SK-N-SH (cell line): ENCODE measurements around the gene UGT1A10. TPM values are rescaled to one million over a fixed set of nuclear protein-coding genes. Genes with fewer than 3 reads are reported as not detected.

Experiments
- CTCF ChIA-PET: fragments of 300-600, 350-600 bp; formaldehyde crosslinking; extraction: SDS; loops from one replicate; lab custom pipeline; 2021; lab: Yijun Ruan, JAX
- POLR2A ChIA-PET: fragments of 350-600 bp; sonication (Branson Sonifier 250); formaldehyde crosslinking; extraction: SDS; loops from one replicate; lab custom pipeline; 2020; ENCODE audit warnings: antibody characterized with exemption, inconsistent platforms; lab: Yijun Ruan, JAX
- DNase-seq: peaks from one replicate; pipeline ENCODE4 v3.0.0; 2012
- H2AFZ ChIP-seq: fragments of 200-600 bp; sonication (generic); 2 replicates; pipeline ENCODE4 v1.8.1; 2016; ENCODE audit warnings: antibody characterized with exemption, mild to moderate bottlenecking, low read depth
- H3F3A ChIP-seq: fragments of 200-600 bp; sonication (generic); replicated peaks from 2 replicates; pipeline ENCODE3; 2016; ENCODE audit warnings: antibody characterized with exemption, mild to moderate bottlenecking; ENCODE audit not compliant: insufficient read depth
- H3K27ac ChIP-seq, 2 experiments: fragments of 200-500 bp in 1 of 2; fragments of 200-600 bp in 1 of 2; sonication (Bioruptor generic) in 1 of 2; sonication (generic), shearing (Covaris generic) in 1 of 2; 2 replicates each; pipeline versions ENCODE4 v1.5.1 to v1.6.1; 2014 to 2016; ENCODE audit warnings: low read depth in 2 of 2, inconsistent platforms in 1 of 2, low read length in 1 of 2, mild to moderate bottlenecking in 1 of 2, mixed read lengths in 1 of 2
- H3K27me3 ChIP-seq: fragments of 200-600 bp; sonication (generic), shearing (Covaris generic); 2 replicates; pipeline ENCODE4 v1.6.1; 2016; ENCODE audit warnings: mixed run types; ENCODE audit not compliant: insufficient read depth
- H3K36me3 ChIP-seq, 2 experiments: fragments of 200-500 bp in 1 of 2; fragments of 200-600 bp in 1 of 2; sonication (Bioruptor generic) in 1 of 2; sonication (generic) in 1 of 2; replicated peaks in 1 of 2; 2 replicates each; pipeline versions ENCODE3 to v1.5.1; 2014 to 2016; ENCODE audit warnings: low read length in 1 of 2, mild to moderate bottlenecking in 1 of 2; ENCODE audit not compliant: insufficient read depth in 2 of 2, control insufficient read depth in 1 of 2
- H3K4me1 ChIP-seq, 2 experiments: fragments of 200-500 bp in 1 of 2; fragments of 200-600 bp in 1 of 2; sonication (Bioruptor generic) in 1 of 2; sonication (generic), shearing (Covaris generic) in 1 of 2; 2 replicates each; pipeline versions ENCODE4 v1.5.1 to v1.6.1; 2014 to 2016; ENCODE audit warnings: low read depth in 1 of 2, low read length in 1 of 2, mixed run types in 1 of 2; ENCODE audit not compliant: insufficient read depth in 2 of 2, control insufficient read depth in 1 of 2
- H3K4me2 ChIP-seq: fragments of 200-600 bp; sonication (generic), shearing (Covaris generic); 2 replicates; pipeline ENCODE4 v1.6.1; 2017; ENCODE audit warnings: mixed run types
- H3K4me3 ChIP-seq, 2 experiments: fragments of 200-500 bp in 1 of 2; fragments of 200-600 bp in 1 of 2; sonication (Bioruptor generic) in 1 of 2; sonication (generic), shearing (Covaris generic) in 1 of 2; 2 replicates each; pipeline versions ENCODE4 v1.5.1 to v1.8.1; 2014 to 2016; ENCODE audit warnings: low read depth in 2 of 2, inconsistent platforms in 1 of 2, low read length in 1 of 2, mild to moderate bottlenecking in 1 of 2, mixed read lengths in 1 of 2, moderate library complexity in 1 of 2
- H3K79me2 ChIP-seq: fragments of 200-600 bp; sonication (generic); 2 replicates; pipeline ENCODE4 v1.8.1; 2017; ENCODE audit warnings: mild to moderate bottlenecking; ENCODE audit not compliant: insufficient read depth
- H3K9ac ChIP-seq: fragments of 200-600 bp; sonication (generic); 2 replicates; pipeline ENCODE4 v1.6.1; 2017; ENCODE audit warnings: mixed run types
- H3K9me2 ChIP-seq: fragments of 200-600 bp; sonication (generic); 2 replicates; pipeline ENCODE4 v1.6.1; 2017; ENCODE audit warnings: mixed run types
- H3K9me3 ChIP-seq: fragments of 200-600 bp; sonication (generic); 2 replicates; pipeline ENCODE4 v1.6.1; 2017; ENCODE audit warnings: mixed run types, mild to moderate bottlenecking, moderate library complexity
- H4K20me1 ChIP-seq: fragments of 200-600 bp; sonication (generic); 2 replicates; pipeline ENCODE4 v1.6.1; 2017; ENCODE audit warnings: mild to moderate bottlenecking, mixed run types; ENCODE audit not compliant: insufficient read depth
- CHD2 ChIP-seq: fragments of 150-350 bp; IDR thresholded peaks from 2 replicates; pipeline ENCODE4 v1.6.1; 2018; ENCODE audit warnings: low read length; ENCODE audit not compliant: partially characterized antibody
- ELF1 ChIP-seq: IDR thresholded peaks from 2 replicates; pipeline ENCODE4 v1.4.0; 2012
- EP300 ChIP-seq, 2 experiments: IDR thresholded peaks; 2 replicates each; pipeline versions ENCODE4 v1.4.0 to v1.6.1; 2012; ENCODE audit warnings: borderline replicate concordance in 1 of 2, low read depth in 1 of 2, low read length in 1 of 2
- EZH2phosphoT487 ChIP-seq: fragments of 200-600 bp; sonication (generic); IDR thresholded peaks from 2 replicates; pipeline ENCODE4 v1.6.1; 2017; ENCODE audit warnings: low read depth, mixed run types, mild to moderate bottlenecking, antibody characterized with exemption, moderate library complexity, borderline replicate concordance
- FOSL2 ChIP-seq: IDR thresholded peaks from 2 replicates; pipeline ENCODE4 v1.4.0; 2012; ENCODE audit warnings: low read depth, mild to moderate bottlenecking, moderate library complexity, borderline replicate concordance
- FOXJ3 ChIP-seq: sonication (generic); formaldehyde crosslinking; IDR thresholded peaks from 2 replicates; pipeline ENCODE4 v1.5.1; 2020; ENCODE audit warnings: mild to moderate bottlenecking, missing genetic modification reagents
- FOXM1 ChIP-seq: IDR thresholded peaks from 2 replicates; pipeline ENCODE4 v1.4.0; 2012; ENCODE audit warnings: low read depth, mild to moderate bottlenecking
- JUND ChIP-seq: IDR thresholded peaks from 2 replicates; pipeline ENCODE4 v1.4.0; 2012
- MAX ChIP-seq: IDR thresholded peaks from 2 replicates; pipeline ENCODE4 v1.4.0; 2012; ENCODE audit warnings: low read depth
- MEF2A ChIP-seq: IDR thresholded peaks from 2 replicates; pipeline ENCODE4 v1.4.0; 2012; ENCODE audit warnings: low read depth, borderline replicate concordance
- MXI1 ChIP-seq: IDR thresholded peaks from 2 replicates; pipeline ENCODE4 v1.6.1; 2012; ENCODE audit warnings: mild to moderate bottlenecking, low read depth, low read length, improper control_type of control experiment
- NFIC ChIP-seq: IDR thresholded peaks from 2 replicates; pipeline ENCODE4 v1.4.0; 2012; ENCODE audit warnings: borderline replicate concordance
- PBX3 ChIP-seq: IDR thresholded peaks from 2 replicates; pipeline ENCODE4; 2012
- RAD21 ChIP-seq: IDR thresholded peaks from 2 replicates; pipeline ENCODE4 v1.6.1; 2012; ENCODE audit warnings: mild to moderate bottlenecking, low read length
- RFX5 ChIP-seq: IDR thresholded peaks from 2 replicates; pipeline ENCODE4 v1.6.1; 2012; ENCODE audit warnings: mild to moderate bottlenecking, improper control_type of control experiment, low read length
- RXRA ChIP-seq: IDR thresholded peaks from 2 replicates; pipeline ENCODE4 v1.4.0; 2012; ENCODE audit warnings: low read depth, mild to moderate bottlenecking, borderline replicate concordance
- SIN3A ChIP-seq: IDR thresholded peaks from 2 replicates; pipeline ENCODE4 v1.6.1; 2012; ENCODE audit warnings: low read depth, mild to moderate bottlenecking, low read length, moderate library complexity, borderline replicate concordance
- TAF1 ChIP-seq: IDR thresholded peaks from 2 replicates; pipeline ENCODE4 v1.6.1; 2012; ENCODE audit warnings: low read depth, mild to moderate bottlenecking, low read length, moderate library complexity, borderline replicate concordance
- TCF12 ChIP-seq: IDR thresholded peaks from 2 replicates; pipeline ENCODE4 v1.4.0; 2012
- TEAD4 ChIP-seq: IDR thresholded peaks from 2 replicates; pipeline ENCODE4 v1.4.0; 2012; ENCODE audit warnings: mild to moderate bottlenecking, borderline replicate concordance; ENCODE audit not compliant: insufficient read depth
- USF1 ChIP-seq: IDR thresholded peaks from 2 replicates; pipeline ENCODE4 v1.4.0; 2012; ENCODE audit warnings: low read depth, borderline replicate concordance
- USF2 ChIP-seq: fragments of 150-350 bp; IDR thresholded peaks from 2 replicates; pipeline ENCODE4 v1.6.1; 2017; ENCODE audit warnings: antibody characterized with exemption, low read length, low read depth, borderline replicate concordance
- YY1 ChIP-seq: IDR thresholded peaks from 2 replicates; pipeline ENCODE4 v1.4.0; 2012; ENCODE audit warnings: low read depth, mild to moderate bottlenecking
- WGBS: methylation state at CpG from one replicate; pipeline ENCODE4 v1.1.6; 2017; ENCODE audit warnings: low lambda C conversion rate; 5-methylcytosine and 5-hydroxymethylcytosine counted together
- polyA plus RNA-seq, 3 experiments: library from polyadenylated mRNA; depleted of rRNA; stranded (reverse); fragments of >200 nt; gene quantifications; 2 replicates each; pipeline ENCODE4 v1.2.3, GENCODE V29; 2012
- TF ChIP-seq, protein P1 (sequence below): fragments of 150-350 bp; IDR thresholded peaks from 2 replicates; pipeline ENCODE4 v1.6.1; 2016; ENCODE audit warnings: mild to moderate bottlenecking, low read depth, low read length

Gene UGT1A10
- polyA plus RNA-seq, 1 of the 3 experiments (the other 2 are of a cell fraction): not detected

DNA sequence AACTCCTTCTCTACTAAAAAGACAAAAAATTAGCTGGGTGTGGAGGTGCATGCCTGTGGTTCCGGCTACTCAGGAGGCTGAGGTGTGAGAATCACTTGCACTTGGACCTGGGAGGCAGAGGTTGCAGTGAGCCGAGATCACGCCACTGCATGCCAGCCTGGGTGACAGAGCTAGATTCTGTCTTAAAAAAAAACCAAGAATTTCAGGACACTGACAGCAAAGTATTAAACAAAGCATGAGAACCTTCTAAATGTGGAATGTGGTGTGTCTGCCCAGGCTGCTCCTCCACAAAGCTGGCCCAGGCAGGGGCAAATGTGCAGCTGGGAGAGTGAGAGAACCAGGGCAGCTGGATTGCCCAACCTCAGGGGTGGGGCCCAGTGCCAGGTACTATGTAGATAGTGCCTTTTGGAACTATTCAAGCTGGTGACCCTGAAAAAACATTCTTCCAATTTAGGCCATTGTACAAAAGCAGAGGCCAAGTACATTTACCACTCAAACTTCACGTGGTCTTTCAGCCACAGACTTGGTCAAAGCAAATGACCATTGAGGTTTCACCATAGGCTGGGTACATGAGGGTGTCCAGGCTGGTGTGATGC lies 69.8 kb downstream of the UGT1A10 start:
- ChIA-PET CTCF (no interaction called here), POLR2A (no interaction called here)
- Histone ChIP-seq H3F3A (peaks cover 2% of the 10 kb centered on the region), H3K9ac (no peak overlapping the region), H3K9me2 (no peaks in the 10 kb centered on the region), H2AFZ (no peak overlapping the region), H3K79me2 (no peaks in the 10 kb centered on the region), H3K4me3 (no peak overlapping the region), H3K9me3 (no peaks in the 10 kb centered on the region), H3K27me3 (no peaks in the 10 kb centered on the region), H3K4me1 (peaks cover 0 to 18% of the 10 kb centered on the region in 2 experiments; a peak in 1 of 4 replicates), H4K20me1 (no peaks in the 10 kb centered on the region), H3K27ac (no peak overlapping the region), H3K36me3 (no peaks in the 10 kb centered on the region), H3K4me2 (no peak overlapping the region)
- DNase-seq: no peak
- TF ChIP-seq NFIC (no peak), FOXJ3 (CRISPR knock-in tag) (no peak), USF1 (no peak), RAD21 (no peak), MXI1 (no peak), JUND (no peak), ELF1 (no peak), SIN3A (no peak), FOSL2 (no peak), EP300 (IDR thresholded peaks at IDR 0.05; ENCODE audit: borderline replicate concordance in 1 of 2, low read depth in 1 of 2, low read length in 1 of 2) (no peak), PBX3 (no peak), MAX (no peak)
- 60% methylated on average over 4 of the region's 4 CpGs for WGBS

GRCh38 chr2:233706720-233707119 lies 70.5 kb downstream of the UGT1A10 start:
- no peak overlapping the region for H2AFZ ChIP-seq
- CTCF ChIA-PET: no interaction called here
- no peaks in the 10 kb centered on the region for H3K36me3 ChIP-seq
- H4K20me1 ChIP-seq: no peaks in the 10 kb centered on the region
- no peaks in the 10 kb centered on the region for H3K79me2 ChIP-seq
- no peak overlapping the region; the same call in 1 of the 2 replicates for H3K4me2 ChIP-seq
- H3K9me3 ChIP-seq: no peaks in the 10 kb centered on the region
- H3K9me2 ChIP-seq: no peaks in the 10 kb centered on the region
- POLR2A ChIA-PET: no interaction called here
- H3K27me3 ChIP-seq: no peaks in the 10 kb centered on the region
- no peak overlapping the region for H3K9ac ChIP-seq
- peaks cover 2% of the 10 kb centered on the region for H3F3A ChIP-seq
- peaks cover 0 to 18% of the 10 kb centered on the region in 2 experiments; a peak in 2 of 4 replicates for H3K4me1 ChIP-seq
- DNase-seq: no peak
- H3K27ac ChIP-seq: no peak overlapping the region
- WGBS: 33% methylated on average over 1 of the region's 1 CpG
- no peak overlapping the region for H3K4me3 ChIP-seq
- TF ChIP-seq EZH2phosphoT487: no peak
- TF ChIP-seq EP300 (IDR thresholded peaks at IDR 0.05; ENCODE audit: borderline replicate concordance in 1 of 2, low read depth in 1 of 2, low read length in 1 of 2): no peak; a peak in 1 of 4 replicates
- no peak for TF ChIP-seq TEAD4
- no peak for TF ChIP-seq YY1
- TF ChIP-seq, protein P1, sequence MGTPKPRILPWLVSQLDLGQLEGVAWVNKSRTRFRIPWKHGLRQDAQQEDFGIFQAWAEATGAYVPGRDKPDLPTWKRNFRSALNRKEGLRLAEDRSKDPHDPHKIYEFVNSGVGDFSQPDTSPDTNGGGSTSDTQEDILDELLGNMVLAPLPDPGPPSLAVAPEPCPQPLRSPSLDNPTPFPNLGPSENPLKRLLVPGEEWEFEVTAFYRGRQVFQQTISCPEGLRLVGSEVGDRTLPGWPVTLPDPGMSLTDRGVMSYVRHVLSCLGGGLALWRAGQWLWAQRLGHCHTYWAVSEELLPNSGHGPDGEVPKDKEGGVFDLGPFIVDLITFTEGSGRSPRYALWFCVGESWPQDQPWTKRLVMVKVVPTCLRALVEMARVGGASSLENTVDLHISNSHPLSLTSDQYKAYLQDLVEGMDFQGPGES: no peak
- TF ChIP-seq CHD2: no peak
- no peak for TF ChIP-seq TAF1
- no peak for TF ChIP-seq TCF12
- no peak for TF ChIP-seq MEF2A
- no peak for TF ChIP-seq RAD21
- TF ChIP-seq RFX5: no peak
- TF ChIP-seq USF1: no peak
- TF ChIP-seq RXRA: no peak
- TF ChIP-seq MXI1: no peak
- TF ChIP-seq FOXM1: no peak
- TF ChIP-seq NFIC: no peak
- no peak for TF ChIP-seq USF2
